ENCODE data around the gene WBP4. TPM values are rescaled to one million over a fixed set of nuclear protein-coding genes. Genes with fewer than 3 reads are reported as not detected.
"Not testable (repeated sequence)": the region's sequence is repeated elsewhere in the genome, so short reads cannot be mapped to it uniquely, and the experiment has no call there.

WBP4 gene
- total RNA-seq, 1 donor from 2014 or later = 16.4 TPM

- no peak for DNase-seq (ENCODE audit: low read depth)
These were observed 18.4 kb downstream of the WBP4 start for GRCh38 chr13:41079725-41080124.

- no peak for DNase-seq (ENCODE audit: low read depth)
These were observed 24.8 kb downstream of the WBP4 start for GRCh38 chr13:41085961-41086585.

- DNase-seq (ENCODE audit: low read depth) = not testable (repeated sequence)
These were observed 34.4 kb downstream of the WBP4 start for GRCh38 chr13:41095681-41096080.

GRCh38 chr13:41098761-41099160 lies 37.5 kb downstream of the WBP4 start:
- no peak for DNase-seq (ENCODE audit: low read depth)

GRCh38 chr13:41099986-41100385 lies 38.7 kb downstream of the WBP4 start:
- no peak for DNase-seq (ENCODE audit: low read depth)

GRCh38 chr13:41107104-41107571 lies 45.8 kb downstream of the WBP4 start:
- DNase-seq (ENCODE audit: low read depth) = no peak

- DNase-seq (ENCODE audit: low read depth) = no peak
These were observed 46.3 kb downstream of the WBP4 start for GRCh38 chr13:41107584-41108014.

- no peak for DNase-seq (ENCODE audit: low read depth)
These were observed 50.1 kb downstream of the WBP4 start for GRCh38 chr13:41111454-41111853.

- DNase-seq (ENCODE audit: low read depth) = no peak
These were observed 56.6 kb downstream of the WBP4 start for GRCh38 chr13:41117869-41118268.

- DNase-seq (ENCODE audit: low read depth) = peak; percentile 30
These were observed 61.5 kb downstream of the WBP4 start for GRCh38 chr13:41122838-41123237.

GRCh38 chr13:41127701-41128100 lies 66.4 kb downstream of the WBP4 start:
- DNase-seq (ENCODE audit: low read depth) = no peak

GRCh38 chr13:41130356-41130755 lies 69.0 kb downstream of the WBP4 start:
- DNase-seq (ENCODE audit: low read depth) = no peak

- not testable (repeated sequence) for DNase-seq (ENCODE audit: low read depth)
These were observed 69.9 kb downstream of the WBP4 start for GRCh38 chr13:41131189-41131588.

GRCh38 chr13:41131660-41132511 lies 70.6 kb downstream of the WBP4 start:
- not testable (repeated sequence) for DNase-seq (ENCODE audit: low read depth)

GRCh38 chr13:41132512-41133152 lies 71.3 kb downstream of the WBP4 start, which contains the start of gene KBTBD6:
KBTBD6 (minus strand) TSS chr13:41132802; CDS start chr13:41132511, 291 bp downstream.
- DNase-seq (ENCODE audit: low read depth) = peak; percentile 98

Other genes starting within 250 kb of the WBP4 start
- 75.2 and 122 TPM in 2 replicates for gene ELF1, start 42.2 kb upstream of the WBP4 start, total RNA-seq
- gene KBTBD6, start 71.3 kb downstream of the WBP4 start, total RNA-seq = 7.1 and 17.7 TPM in 2 replicates
- gene KBTBD7, start 133.1 kb downstream of the WBP4 start, total RNA-seq = 5.0 and 15.7 TPM in 2 replicates
- gene MTRF1, start 202.1 kb downstream of the WBP4 start, total RNA-seq = 7.3 and 15.9 TPM in 2 replicates
- gene NAA16, start 249.8 kb downstream of the WBP4 start, total RNA-seq = 5.2 and 21.6 TPM in 2 replicates